Suprapubic skin (tissue), 4 donors: ENCODE measurements around the gene DUS3L. TPM values are rescaled to one million over a fixed set of nuclear protein-coding genes. Genes with fewer than 3 reads are reported as not detected.

Experiments
- DNase-seq, 2 donors: peaks; one replicate each; pipeline ENCODE4 v3.0.0-alpha.2; 2019; ENCODE audit warnings: low spot score in 2 of 2
- H3K27ac ChIP-seq: fragments of 200-600 bp; sonication (generic); one replicate; pipeline ENCODE4 v1.5.1; 2019
- H3K27me3 ChIP-seq: fragments of 200-600 bp; sonication (generic); one replicate; pipeline ENCODE4 v1.5.1; 2019
- H3K36me3 ChIP-seq: fragments of 200-600 bp; sonication (generic); one replicate; pipeline ENCODE4 v1.5.1; 2019
- H3K4me1 ChIP-seq: fragments of 200-600 bp; sonication (generic); one replicate; pipeline ENCODE4 v1.5.1; 2019
- H3K4me3 ChIP-seq: fragments of 200-600 bp; sonication (generic); one replicate; pipeline ENCODE4 v1.5.1; 2019; ENCODE audit warnings: mild to moderate bottlenecking
- H3K9me3 ChIP-seq: fragments of 200-600 bp; sonication (generic); one replicate; pipeline ENCODE4 v1.5.1; 2019
- EP300 ChIP-seq: sonication (generic); formaldehyde crosslinking; IDR thresholded peaks from one replicate; pipeline ENCODE4 v1.6.1; 2017; ENCODE audit warnings: antibody characterized with exemption
- POLR2A ChIP-seq, 2 donors: fragments of 450-650 bp; IDR thresholded peaks; one replicate each; pipeline ENCODE4 v1.6.1; 2017; ENCODE audit warnings: antibody characterized with exemption in 2 of 2, mild to moderate bottlenecking in 2 of 2, moderate library complexity in 2 of 2
- POLR2AphosphoS5 ChIP-seq, 3 donors: sonication (generic); formaldehyde crosslinking; IDR thresholded peaks; one replicate each; pipeline ENCODE4 v1.6.1; 2017; ENCODE audit warnings: antibody characterized with exemption in 3 of 3
- WGBS: methylation state at CpG from one replicate; pipeline ENCODE4 v1.1.5; 2018; 5-methylcytosine and 5-hydroxymethylcytosine counted together
- total RNA-seq, 4 donors: library from RNA; depleted of rRNA; stranded (reverse); fragments of >200 nt; gene quantifications; one replicate each; pipeline ENCODE4 v1.1.0, GENCODE V29; 2016
- TF ChIP-seq, protein P1 (sequence below), 2 donors: fragments of 200-600 bp in 1 of 2; fragments of 450-650 bp in 1 of 2; sonication (generic) in 1 of 2; IDR thresholded peaks; one replicate each; pipeline ENCODE4 v1.5.1; 2016 to 2019; ENCODE audit warnings: antibody characterized with exemption in 2 of 2, mild to moderate bottlenecking in 1 of 2, moderate library complexity in 1 of 2

Gene DUS3L
- total RNA-seq, 4 donors from 2014 or later: 28.8 to 58.5 (median 43.8) TPM

GRCh38 chr19:5773276-5773675 is 17.7 kb downstream of the DUS3L start:
- 81% methylated on average over 5 of the region's 5 CpGs for WGBS

GRCh38 chr19:5772416-5772815 is 18.5 kb downstream of the DUS3L start:
- H3K9me3 ChIP-seq: no peaks in the 10 kb centered on the region
- peaks cover 3% of the 10 kb centered on the region for H3K4me1 ChIP-seq
- no peaks in the 10 kb centered on the region for H3K36me3 ChIP-seq
- TF ChIP-seq EP300 (no peak), POLR2AphosphoS5 (IDR thresholded peaks at IDR 0.05) (no peak), POLR2A (IDR thresholded peaks at IDR 0.05) (no peak)
- TF ChIP-seq, protein P1, sequence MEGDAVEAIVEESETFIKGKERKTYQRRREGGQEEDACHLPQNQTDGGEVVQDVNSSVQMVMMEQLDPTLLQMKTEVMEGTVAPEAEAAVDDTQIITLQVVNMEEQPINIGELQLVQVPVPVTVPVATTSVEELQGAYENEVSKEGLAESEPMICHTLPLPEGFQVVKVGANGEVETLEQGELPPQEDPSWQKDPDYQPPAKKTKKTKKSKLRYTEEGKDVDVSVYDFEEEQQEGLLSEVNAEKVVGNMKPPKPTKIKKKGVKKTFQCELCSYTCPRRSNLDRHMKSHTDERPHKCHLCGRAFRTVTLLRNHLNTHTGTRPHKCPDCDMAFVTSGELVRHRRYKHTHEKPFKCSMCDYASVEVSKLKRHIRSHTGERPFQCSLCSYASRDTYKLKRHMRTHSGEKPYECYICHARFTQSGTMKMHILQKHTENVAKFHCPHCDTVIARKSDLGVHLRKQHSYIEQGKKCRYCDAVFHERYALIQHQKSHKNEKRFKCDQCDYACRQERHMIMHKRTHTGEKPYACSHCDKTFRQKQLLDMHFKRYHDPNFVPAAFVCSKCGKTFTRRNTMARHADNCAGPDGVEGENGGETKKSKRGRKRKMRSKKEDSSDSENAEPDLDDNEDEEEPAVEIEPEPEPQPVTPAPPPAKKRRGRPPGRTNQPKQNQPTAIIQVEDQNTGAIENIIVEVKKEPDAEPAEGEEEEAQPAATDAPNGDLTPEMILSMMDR (IDR thresholded peaks at IDR 0.05): no peak
- 88% methylated on average over 19 of the region's 19 CpGs for WGBS
- H3K27me3 ChIP-seq: no peaks in the 10 kb centered on the region
- DNase-seq: no peak
- no peak overlapping the region for H3K4me3 ChIP-seq
- H3K27ac ChIP-seq: no peak overlapping the region

More at GRCh38 chr19:5773276-5773675, 17.7 kb downstream of the DUS3L start:
- DNase-seq: no peak
- Histone ChIP-seq H3K36me3 (no peaks in the 10 kb centered on the region), H3K4me1 (peaks cover 3% of the 10 kb centered on the region), H3K4me3 (no peak overlapping the region), H3K27me3 (no peaks in the 10 kb centered on the region), H3K9me3 (no peaks in the 10 kb centered on the region), H3K27ac (no peak overlapping the region)
- TF ChIP-seq POLR2AphosphoS5 (IDR thresholded peaks at IDR 0.05) (no peak), POLR2A (IDR thresholded peaks at IDR 0.05) (no peak), EP300 (no peak)
- TF ChIP-seq, protein P1 (IDR thresholded peaks at IDR 0.05): no peak

- Histone ChIP-seq H3K4me3 (no peak overlapping the region), H3K27me3 (no peaks in the 10 kb centered on the region), H3K36me3 (no peaks in the 10 kb centered on the region), H3K4me1 (no peaks in the 10 kb centered on the region), H3K27ac (no peak overlapping the region), H3K9me3 (no peaks in the 10 kb centered on the region)
- 97% methylated on average over 10 of the region's 10 CpGs for WGBS
- no peak for DNase-seq
- TF ChIP-seq POLR2A (IDR thresholded peaks at IDR 0.05) (no peak), EP300 (no peak), POLR2AphosphoS5 (IDR thresholded peaks at IDR 0.05) (no peak)
- TF ChIP-seq, protein P1 (IDR thresholded peaks at IDR 0.05): no peak
These were observed 23.0 kb downstream of the DUS3L start for GRCh38 chr19:5767949-5768348.

DNA sequence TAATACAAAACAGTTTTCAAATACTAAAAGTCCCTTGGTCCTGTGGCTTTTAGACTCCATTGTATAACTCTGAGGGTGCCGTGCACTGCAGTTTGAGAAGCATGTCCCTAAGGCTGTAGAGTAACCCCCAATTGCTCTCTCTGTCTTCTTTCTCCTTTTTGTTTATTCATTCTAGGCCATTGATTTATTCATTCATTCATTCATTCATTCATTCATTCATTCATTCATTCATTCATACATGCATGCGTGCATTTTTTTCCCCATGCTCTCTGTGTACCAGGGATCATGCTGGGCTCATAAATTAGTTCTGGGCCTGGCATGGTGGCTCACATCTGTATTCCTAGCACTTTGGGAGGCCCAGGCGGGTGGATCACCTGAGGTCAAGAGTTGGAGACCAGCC is 25.7 kb downstream of the DUS3L start:
- WGBS: 95% methylated on average over 3 of the region's 3 CpGs
- Histone ChIP-seq H3K27me3 (no peaks in the 10 kb centered on the region), H3K4me1 (no peaks in the 10 kb centered on the region), H3K36me3 (no peaks in the 10 kb centered on the region), H3K9me3 (no peaks in the 10 kb centered on the region), H3K27ac (no peak overlapping the region), H3K4me3 (no peak overlapping the region)
- TF ChIP-seq POLR2A (IDR thresholded peaks at IDR 0.05) (no peak), POLR2AphosphoS5 (IDR thresholded peaks at IDR 0.05) (no peak), EP300 (no peak)
- TF ChIP-seq, protein P1 (IDR thresholded peaks at IDR 0.05): no peak
- no peak for DNase-seq

- Histone ChIP-seq H3K27me3 (peaks cover 5% of the 10 kb centered on the region), H3K4me3 (no peak overlapping the region), H3K27ac (no peak overlapping the region), H3K36me3 (no peaks in the 10 kb centered on the region), H3K9me3 (no peaks in the 10 kb centered on the region), H3K4me1 (no peaks in the 10 kb centered on the region)
- no peak for DNase-seq
- no peak for TF ChIP-seq POLR2A (IDR thresholded peaks at IDR 0.05)
- no peak for TF ChIP-seq POLR2AphosphoS5 (IDR thresholded peaks at IDR 0.05)
- TF ChIP-seq EP300: no peak
- TF ChIP-seq, protein P1 (IDR thresholded peaks at IDR 0.05): no peak
- WGBS: 93% methylated on average over 5 of the region's 5 CpGs
These were observed 28.2 kb downstream of the DUS3L start for GRCh38 chr19:5762608-5763217.
